OCI-LY1 (cell line): Measurements from ENCODE around the gene WDR70.

Experiments
- EZH2 ChIP-seq: fragments of 200-600 bp; sonication (generic), shearing (Covaris generic); IDR thresholded peaks from 2 replicates; pipeline ENCODE4 v1.8.0; 2017; ENCODE audit warnings: borderline replicate concordance, mixed run types, mild to moderate bottlenecking, antibody characterized with exemption, low read length, moderate library complexity, mixed read lengths
- TF ChIP-seq, protein P1 (sequence below): fragments of 200-600 bp; sonication (generic), shearing (Covaris generic); IDR thresholded peaks from 2 replicates; pipeline ENCODE4 v1.5.1; 2017; ENCODE audit warnings: mild to moderate bottlenecking, antibody characterized with exemption, low read length, moderate library complexity, mixed read lengths

DNA sequence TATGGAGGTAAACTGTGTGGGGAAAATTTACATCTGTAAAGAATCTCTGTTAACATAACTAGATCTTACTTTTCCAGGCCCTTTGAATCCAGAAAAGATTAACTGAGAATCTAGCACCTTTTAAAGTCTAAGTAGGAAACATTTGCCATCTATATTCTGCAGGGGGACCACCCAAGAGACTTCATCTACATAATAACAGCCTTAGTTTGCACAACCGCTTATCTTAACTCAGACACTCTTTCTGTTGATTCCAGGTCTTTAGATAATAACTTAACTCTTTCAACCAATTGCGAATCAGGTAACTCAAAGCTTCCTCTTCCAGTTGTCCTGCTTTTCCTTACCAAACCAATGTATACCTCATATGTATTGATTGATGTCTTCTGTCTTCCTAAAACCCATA is 407.3 kb downstream of the WDR70 start:
- TF ChIP-seq, protein P1, sequence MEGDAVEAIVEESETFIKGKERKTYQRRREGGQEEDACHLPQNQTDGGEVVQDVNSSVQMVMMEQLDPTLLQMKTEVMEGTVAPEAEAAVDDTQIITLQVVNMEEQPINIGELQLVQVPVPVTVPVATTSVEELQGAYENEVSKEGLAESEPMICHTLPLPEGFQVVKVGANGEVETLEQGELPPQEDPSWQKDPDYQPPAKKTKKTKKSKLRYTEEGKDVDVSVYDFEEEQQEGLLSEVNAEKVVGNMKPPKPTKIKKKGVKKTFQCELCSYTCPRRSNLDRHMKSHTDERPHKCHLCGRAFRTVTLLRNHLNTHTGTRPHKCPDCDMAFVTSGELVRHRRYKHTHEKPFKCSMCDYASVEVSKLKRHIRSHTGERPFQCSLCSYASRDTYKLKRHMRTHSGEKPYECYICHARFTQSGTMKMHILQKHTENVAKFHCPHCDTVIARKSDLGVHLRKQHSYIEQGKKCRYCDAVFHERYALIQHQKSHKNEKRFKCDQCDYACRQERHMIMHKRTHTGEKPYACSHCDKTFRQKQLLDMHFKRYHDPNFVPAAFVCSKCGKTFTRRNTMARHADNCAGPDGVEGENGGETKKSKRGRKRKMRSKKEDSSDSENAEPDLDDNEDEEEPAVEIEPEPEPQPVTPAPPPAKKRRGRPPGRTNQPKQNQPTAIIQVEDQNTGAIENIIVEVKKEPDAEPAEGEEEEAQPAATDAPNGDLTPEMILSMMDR, result no peak
- TF ChIP-seq EZH2, result no peak
